Measurements from ENCODE around the gene ZEB2.
A peak's percentile ranks its signal among the peaks of the same experiment; 100 is the strongest.

Gene ZEB2

DNA sequence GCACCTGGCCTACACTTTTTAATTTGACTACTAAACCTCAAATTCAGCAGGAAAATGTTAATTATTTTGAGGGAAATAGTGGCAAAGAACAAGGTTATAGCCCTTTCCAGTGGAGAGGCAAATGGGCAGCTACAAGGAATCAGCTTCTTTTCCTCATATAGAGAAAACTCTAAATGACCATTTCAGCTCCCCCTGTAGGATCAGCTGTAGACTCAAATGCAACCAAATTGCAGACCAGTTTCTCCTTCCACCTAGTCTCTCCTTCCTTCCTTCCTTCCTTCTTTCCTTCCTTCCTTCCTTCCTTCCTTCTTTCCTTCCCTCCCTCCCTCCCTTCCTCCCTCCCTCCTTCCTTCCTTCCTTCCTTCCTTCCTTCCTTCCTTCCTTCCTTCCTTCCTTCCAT, 158.2 kb downstream of the ZEB2 start:
- no peaks in the 10 kb centered on the region for H3K27me3 ChIP-seq (ENCODE audit: low read length)
- no peak overlapping the region for H3K9ac ChIP-seq (ENCODE audit: low read length)
- H3K4me2 ChIP-seq (ENCODE audit: low read depth, low read length, poor library complexity, severe bottlenecking): no peak overlapping the region
- no peak overlapping the region for H3K27ac ChIP-seq (ENCODE audit: low read depth, low read length)
- no peaks in the 10 kb centered on the region for H3K79me2 ChIP-seq (ENCODE audit: insufficient read depth, low read length)
- H4K20me1 ChIP-seq (ENCODE audit: low read depth, low read length): no peaks in the 10 kb centered on the region
- no peaks in the 10 kb centered on the region for H3K36me3 ChIP-seq (ENCODE audit: low read length)
- H3K9me2 ChIP-seq (replicated peaks; ENCODE audit: insufficient read depth, low read length): no peaks in the 10 kb centered on the region
- H3K9me3 ChIP-seq (ENCODE audit: insufficient read depth, low read length): no peaks in the 10 kb centered on the region
- no peak overlapping the region for H2AFZ ChIP-seq (ENCODE audit: low read depth, low read length, severe bottlenecking)
- H3K4me3 ChIP-seq (ENCODE audit: insufficient read depth, low read length, poor library complexity, severe bottlenecking): no peak overlapping the region
- TF ChIP-seq EZH2phosphoT487 (conservative IDR thresholded peaks at IDR 0.05; ENCODE audit: low read length): no peak
- TF ChIP-seq, protein P1, sequence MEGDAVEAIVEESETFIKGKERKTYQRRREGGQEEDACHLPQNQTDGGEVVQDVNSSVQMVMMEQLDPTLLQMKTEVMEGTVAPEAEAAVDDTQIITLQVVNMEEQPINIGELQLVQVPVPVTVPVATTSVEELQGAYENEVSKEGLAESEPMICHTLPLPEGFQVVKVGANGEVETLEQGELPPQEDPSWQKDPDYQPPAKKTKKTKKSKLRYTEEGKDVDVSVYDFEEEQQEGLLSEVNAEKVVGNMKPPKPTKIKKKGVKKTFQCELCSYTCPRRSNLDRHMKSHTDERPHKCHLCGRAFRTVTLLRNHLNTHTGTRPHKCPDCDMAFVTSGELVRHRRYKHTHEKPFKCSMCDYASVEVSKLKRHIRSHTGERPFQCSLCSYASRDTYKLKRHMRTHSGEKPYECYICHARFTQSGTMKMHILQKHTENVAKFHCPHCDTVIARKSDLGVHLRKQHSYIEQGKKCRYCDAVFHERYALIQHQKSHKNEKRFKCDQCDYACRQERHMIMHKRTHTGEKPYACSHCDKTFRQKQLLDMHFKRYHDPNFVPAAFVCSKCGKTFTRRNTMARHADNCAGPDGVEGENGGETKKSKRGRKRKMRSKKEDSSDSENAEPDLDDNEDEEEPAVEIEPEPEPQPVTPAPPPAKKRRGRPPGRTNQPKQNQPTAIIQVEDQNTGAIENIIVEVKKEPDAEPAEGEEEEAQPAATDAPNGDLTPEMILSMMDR (IDR thresholded peaks at IDR 0.05; ENCODE audit: insufficient read depth, low read length, poor library complexity, severe bottlenecking): no peak
- H3F3A ChIP-seq (ENCODE audit: insufficient read depth): peaks cover 12% of the 10 kb centered on the region

- Histone ChIP-seq H3F3A (ENCODE audit: insufficient read depth) (peaks cover 12% of the 10 kb centered on the region), H2AFZ (ENCODE audit: low read depth, low read length, severe bottlenecking) (no peak overlapping the region), H3K4me2 (ENCODE audit: low read depth, low read length, poor library complexity, severe bottlenecking) (peak overlapping the region; percentile 65), H3K4me3 (ENCODE audit: insufficient read depth, low read length, poor library complexity, severe bottlenecking) (no peak overlapping the region), H3K79me2 (ENCODE audit: insufficient read depth, low read length) (no peaks in the 10 kb centered on the region), H4K20me1 (ENCODE audit: low read depth, low read length) (no peaks in the 10 kb centered on the region), H3K36me3 (ENCODE audit: low read length) (no peaks in the 10 kb centered on the region), H3K9ac (ENCODE audit: low read length) (peak overlapping the region; percentile 24), H3K9me3 (ENCODE audit: insufficient read depth, low read length) (no peaks in the 10 kb centered on the region), H3K27me3 (ENCODE audit: low read length) (no peaks in the 10 kb centered on the region), H3K27ac (ENCODE audit: low read depth, low read length) (peak overlapping the region; percentile 75), H3K9me2 (replicated peaks; ENCODE audit: insufficient read depth, low read length) (no peaks in the 10 kb centered on the region)
- TF ChIP-seq, protein P1 (IDR thresholded peaks at IDR 0.05; ENCODE audit: insufficient read depth, low read length, poor library complexity, severe bottlenecking): no peak
- no peak for TF ChIP-seq EZH2phosphoT487 (conservative IDR thresholded peaks at IDR 0.05; ENCODE audit: low read length)
Observed at GRCh38 chr2:144359684-144360083, 160.2 kb downstream of the ZEB2 start.

- Histone ChIP-seq H3K4me2 (ENCODE audit: low read depth, low read length, poor library complexity, severe bottlenecking) (peak overlapping the region; percentile 65), H2AFZ (ENCODE audit: low read depth, low read length, severe bottlenecking) (peak overlapping the region; percentile 10), H3K9me2 (replicated peaks; ENCODE audit: insufficient read depth, low read length) (no peaks in the 10 kb centered on the region), H3F3A (ENCODE audit: insufficient read depth) (peaks cover 12% of the 10 kb centered on the region), H3K27ac (ENCODE audit: low read depth, low read length) (peak overlapping the region; percentile 75), H3K27me3 (ENCODE audit: low read length) (no peaks in the 10 kb centered on the region), H3K9me3 (ENCODE audit: insufficient read depth, low read length) (no peaks in the 10 kb centered on the region), H4K20me1 (ENCODE audit: low read depth, low read length) (no peaks in the 10 kb centered on the region), H3K4me3 (ENCODE audit: insufficient read depth, low read length, poor library complexity, severe bottlenecking) (no peak overlapping the region), H3K36me3 (ENCODE audit: low read length) (no peaks in the 10 kb centered on the region), H3K79me2 (ENCODE audit: insufficient read depth, low read length) (no peaks in the 10 kb centered on the region), H3K9ac (ENCODE audit: low read length) (peak overlapping the region; percentile 24)
- TF ChIP-seq, protein P1 (IDR thresholded peaks at IDR 0.05; ENCODE audit: insufficient read depth, low read length, poor library complexity, severe bottlenecking): no peak
- TF ChIP-seq EZH2phosphoT487 (conservative IDR thresholded peaks at IDR 0.05; ENCODE audit: low read length): no peak
Observed at GRCh38 chr2:144358979-144359541, 160.9 kb downstream of the ZEB2 start.

Data from SU-DHL-6 (cell line).